Measurements from ENCODE around the gene UTP18.

DNA sequence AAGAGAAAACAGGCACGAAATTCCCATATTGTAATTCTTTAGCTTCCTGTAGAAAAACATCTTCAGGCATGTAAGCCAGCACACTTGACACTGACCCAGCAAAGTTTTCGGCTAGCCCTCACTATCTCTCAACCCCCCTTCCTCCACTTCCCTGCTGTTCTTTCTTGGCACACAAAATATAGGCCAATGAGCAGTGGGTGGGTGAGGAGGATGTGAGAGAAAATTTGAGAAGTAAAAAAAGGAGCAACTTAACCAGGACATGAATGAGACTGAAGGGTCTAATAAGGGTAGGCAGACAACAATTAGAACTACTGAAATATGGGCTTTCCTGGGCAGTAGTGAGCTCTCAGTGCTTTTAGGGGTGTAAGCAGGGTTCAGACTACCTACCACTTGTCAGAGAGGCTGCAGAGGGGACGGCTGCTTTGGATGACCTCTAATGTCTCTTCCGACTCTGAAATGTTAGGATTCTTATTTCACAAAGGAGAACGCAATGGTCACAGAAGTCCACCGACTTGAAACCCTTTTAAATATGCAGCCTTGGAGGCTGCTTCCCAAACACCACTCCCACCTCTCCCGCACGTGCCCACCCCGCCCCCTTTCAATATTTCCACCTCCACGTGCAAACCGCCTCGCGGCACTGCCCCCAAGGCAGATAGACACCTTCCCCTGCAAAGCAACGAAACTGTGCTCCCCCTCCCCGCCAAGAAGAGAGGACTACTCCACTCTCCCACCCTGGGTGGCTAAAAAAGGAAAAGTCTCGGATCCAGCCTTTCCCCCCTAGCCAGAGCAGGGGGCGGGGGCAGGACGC is 1.4 kb upstream of the UTP18 start:
- no peak for TF ChIP-seq EZH2 (IDR thresholded peaks at IDR 0.05; ENCODE audit: low read length, missing control alignments)
- TF ChIP-seq, protein P1, sequence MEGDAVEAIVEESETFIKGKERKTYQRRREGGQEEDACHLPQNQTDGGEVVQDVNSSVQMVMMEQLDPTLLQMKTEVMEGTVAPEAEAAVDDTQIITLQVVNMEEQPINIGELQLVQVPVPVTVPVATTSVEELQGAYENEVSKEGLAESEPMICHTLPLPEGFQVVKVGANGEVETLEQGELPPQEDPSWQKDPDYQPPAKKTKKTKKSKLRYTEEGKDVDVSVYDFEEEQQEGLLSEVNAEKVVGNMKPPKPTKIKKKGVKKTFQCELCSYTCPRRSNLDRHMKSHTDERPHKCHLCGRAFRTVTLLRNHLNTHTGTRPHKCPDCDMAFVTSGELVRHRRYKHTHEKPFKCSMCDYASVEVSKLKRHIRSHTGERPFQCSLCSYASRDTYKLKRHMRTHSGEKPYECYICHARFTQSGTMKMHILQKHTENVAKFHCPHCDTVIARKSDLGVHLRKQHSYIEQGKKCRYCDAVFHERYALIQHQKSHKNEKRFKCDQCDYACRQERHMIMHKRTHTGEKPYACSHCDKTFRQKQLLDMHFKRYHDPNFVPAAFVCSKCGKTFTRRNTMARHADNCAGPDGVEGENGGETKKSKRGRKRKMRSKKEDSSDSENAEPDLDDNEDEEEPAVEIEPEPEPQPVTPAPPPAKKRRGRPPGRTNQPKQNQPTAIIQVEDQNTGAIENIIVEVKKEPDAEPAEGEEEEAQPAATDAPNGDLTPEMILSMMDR (conservative IDR thresholded peaks at IDR 0.05 in 1 of 2, IDR thresholded peaks at IDR 0.05 in 1 of 2; ENCODE audit: low read depth in 1 of 2, low read length in 2 of 2) = no peak
